ENCODE data around the gene CEACAM8.

DNA sequence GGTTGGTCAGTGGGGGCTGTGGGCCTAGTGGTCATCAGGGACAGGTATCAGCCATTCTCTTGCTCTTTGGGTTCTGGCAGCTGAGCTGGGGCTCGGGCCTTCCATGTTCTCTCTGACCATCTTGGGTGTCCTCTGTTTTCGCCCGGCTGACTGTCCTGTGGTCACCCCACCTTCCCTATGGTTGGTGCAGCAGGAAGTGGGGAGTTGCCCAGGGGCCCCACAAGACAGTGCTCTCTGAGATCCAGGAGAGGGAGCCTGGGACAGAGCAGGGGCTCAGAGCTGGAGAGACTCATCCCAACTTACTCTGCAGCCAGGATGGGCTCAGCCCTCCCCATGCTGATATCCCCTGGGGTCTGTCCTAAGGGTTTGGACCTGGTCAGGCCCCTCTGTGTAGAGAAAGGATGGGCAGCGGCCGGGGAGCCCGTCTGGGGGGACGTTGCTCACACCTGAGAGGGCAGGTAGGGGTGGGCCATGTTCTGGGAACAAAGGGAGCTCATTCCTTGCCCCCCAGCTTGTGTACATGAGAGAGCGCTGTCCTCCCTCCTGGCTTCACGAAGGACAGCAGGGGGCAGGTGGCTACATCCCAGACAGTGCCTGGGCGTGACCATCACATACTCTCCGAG, 937 bp upstream of the CEACAM8 start:
- TF ChIP-seq CTCF (IDR thresholded peaks at IDR 0.05) (no peak), POLR2AphosphoS5 (IDR thresholded peaks at IDR 0.05) (no peak), POLR2A (IDR thresholded peaks at IDR 0.05) (no peak)

All from gastroesophageal sphincter (tissue), 3 donors.